Measurements from ENCODE around the gene NUPR2.
A peak's percentile ranks its signal among the peaks of the same experiment; 100 is the strongest.
"Not testable (repeated sequence)": the region's sequence is repeated elsewhere in the genome, so short reads cannot be mapped to it uniquely, and the experiment has no call there.

The NUPR2 gene

GRCh38 chr7:56115852-56116538, at the start of gene NUPR2:
NUPR2 (minus strand) TSS chr7:56116417; CDS start chr7:56116314, 103 bp downstream.
- DNase-seq: no peak

GRCh38 chr7:56157238-56157790, 41.1 kb upstream of the NUPR2 start:
- DNase-seq: no peak

- not testable (repeated sequence) for DNase-seq
Measured at GRCh38 chr7:56131062-56131461, 14.8 kb upstream of the NUPR2 start.

DNA sequence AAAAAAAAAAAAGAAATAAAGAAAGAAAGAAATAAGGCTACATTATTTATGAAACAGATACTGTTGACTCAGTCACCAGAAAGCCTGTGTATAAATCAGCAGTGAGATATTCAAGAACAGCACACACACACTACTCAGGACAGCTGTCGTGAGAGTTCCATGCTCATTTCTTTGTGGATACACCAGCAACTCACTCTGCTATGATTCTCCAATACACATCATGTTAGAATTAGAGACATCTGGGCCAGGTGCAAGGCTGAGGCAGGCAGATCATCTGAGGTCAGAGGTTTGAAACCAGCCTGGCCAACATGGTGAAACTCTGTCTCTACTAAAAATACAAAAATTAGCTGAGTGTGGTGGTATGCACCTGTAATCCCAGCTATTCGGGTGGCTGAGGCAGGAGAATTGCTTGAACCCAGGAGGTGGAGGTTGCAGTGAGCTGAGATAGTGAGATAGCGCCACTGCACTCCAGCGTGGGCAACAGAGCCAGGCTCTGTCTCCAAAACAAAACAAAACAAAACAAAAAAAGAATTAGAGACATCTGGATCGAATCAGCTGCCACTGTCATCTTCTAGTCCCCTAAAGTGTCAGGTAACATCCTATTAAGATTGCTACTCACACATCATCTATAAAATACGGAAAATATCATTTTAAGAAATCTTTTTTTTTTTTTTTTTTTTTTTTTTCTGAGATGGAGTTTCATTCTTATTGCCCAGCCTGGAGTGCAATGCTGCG, 11.2 kb upstream of the NUPR2 start:
- no peak for DNase-seq

GRCh38 chr7:56125831-56126230, 9.6 kb upstream of the NUPR2 start:
- no peak for DNase-seq

DNA sequence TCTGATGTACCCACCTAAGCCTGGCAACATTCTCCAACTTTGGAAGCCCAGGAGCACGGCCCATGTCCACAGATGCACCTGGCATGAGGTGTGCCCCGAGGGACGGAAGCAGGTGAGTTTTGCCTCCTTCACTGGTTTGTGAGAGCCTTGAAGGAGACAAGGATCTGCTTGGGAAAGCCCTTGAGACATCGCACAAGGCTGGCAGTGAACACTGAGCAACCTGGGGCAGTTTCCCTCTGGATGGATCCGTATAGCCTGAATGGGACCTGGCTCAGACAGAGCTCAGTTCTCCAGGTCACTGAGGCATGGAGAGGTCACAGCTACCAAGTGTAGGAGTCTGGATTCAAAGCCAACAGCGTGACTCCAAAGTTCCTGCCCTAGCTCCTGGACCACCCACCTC, 8.8 kb upstream of the NUPR2 start:
- no peak for DNase-seq

GRCh38 chr7:56121440-56121839, 5.2 kb upstream of the NUPR2 start:
- no peak for DNase-seq

DNA sequence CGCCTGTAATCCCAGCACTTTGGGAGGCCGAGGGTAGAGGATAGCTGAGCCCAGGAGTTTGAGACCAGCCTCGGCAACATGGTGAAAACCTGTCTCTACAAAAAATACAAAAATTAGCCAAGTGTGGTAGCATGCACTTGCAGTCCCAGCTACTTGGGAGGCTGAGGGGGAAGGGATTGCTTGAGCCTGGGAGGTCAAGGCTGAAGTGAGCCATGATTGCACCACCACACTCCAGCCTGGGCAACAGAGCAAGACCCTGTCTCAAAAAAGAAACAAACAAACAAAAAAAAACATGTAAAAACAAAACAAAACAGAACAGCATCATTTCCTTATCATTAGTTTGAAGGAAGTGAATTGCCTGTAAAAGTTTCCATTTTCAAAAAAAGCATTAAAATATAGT, 4.0 kb downstream of the NUPR2 start:
- DNase-seq: not testable (repeated sequence)

DNA sequence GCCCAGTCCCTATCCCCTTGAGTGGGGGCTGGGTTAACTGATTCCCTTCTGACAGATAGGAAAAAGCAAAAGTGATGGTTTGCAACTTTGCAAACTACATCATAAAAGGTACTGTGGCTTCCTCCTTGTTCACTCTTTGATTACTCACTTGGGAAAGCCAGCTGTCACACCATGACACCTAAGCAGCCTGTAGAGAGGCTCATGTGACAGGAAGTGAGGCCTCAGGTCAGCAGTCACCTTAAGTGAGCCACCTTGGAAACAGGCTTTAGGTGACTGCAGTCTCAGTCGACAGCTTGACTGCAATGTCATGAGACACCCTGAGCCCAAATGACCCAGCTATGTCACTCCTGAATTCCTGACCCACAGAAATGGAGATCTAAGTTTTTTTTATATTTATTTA, 5.6 kb downstream of the NUPR2 start:
- DNase-seq: no peak

DNA sequence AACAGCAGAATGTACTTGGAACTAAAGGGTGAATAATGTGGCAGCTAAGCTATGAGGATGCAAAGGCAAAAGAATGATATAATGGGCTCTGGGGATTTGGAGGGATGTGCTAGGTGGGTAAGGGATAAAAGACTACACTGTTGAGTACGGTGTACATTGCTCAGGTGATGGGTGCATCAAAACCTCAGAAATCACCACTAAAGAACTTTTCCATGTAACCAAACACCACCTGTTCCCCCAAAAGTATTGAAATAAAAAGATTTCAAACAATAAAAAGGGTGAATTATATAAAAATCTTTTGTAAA, 8.3 kb downstream of the NUPR2 start:
- no peak for DNase-seq

DNA sequence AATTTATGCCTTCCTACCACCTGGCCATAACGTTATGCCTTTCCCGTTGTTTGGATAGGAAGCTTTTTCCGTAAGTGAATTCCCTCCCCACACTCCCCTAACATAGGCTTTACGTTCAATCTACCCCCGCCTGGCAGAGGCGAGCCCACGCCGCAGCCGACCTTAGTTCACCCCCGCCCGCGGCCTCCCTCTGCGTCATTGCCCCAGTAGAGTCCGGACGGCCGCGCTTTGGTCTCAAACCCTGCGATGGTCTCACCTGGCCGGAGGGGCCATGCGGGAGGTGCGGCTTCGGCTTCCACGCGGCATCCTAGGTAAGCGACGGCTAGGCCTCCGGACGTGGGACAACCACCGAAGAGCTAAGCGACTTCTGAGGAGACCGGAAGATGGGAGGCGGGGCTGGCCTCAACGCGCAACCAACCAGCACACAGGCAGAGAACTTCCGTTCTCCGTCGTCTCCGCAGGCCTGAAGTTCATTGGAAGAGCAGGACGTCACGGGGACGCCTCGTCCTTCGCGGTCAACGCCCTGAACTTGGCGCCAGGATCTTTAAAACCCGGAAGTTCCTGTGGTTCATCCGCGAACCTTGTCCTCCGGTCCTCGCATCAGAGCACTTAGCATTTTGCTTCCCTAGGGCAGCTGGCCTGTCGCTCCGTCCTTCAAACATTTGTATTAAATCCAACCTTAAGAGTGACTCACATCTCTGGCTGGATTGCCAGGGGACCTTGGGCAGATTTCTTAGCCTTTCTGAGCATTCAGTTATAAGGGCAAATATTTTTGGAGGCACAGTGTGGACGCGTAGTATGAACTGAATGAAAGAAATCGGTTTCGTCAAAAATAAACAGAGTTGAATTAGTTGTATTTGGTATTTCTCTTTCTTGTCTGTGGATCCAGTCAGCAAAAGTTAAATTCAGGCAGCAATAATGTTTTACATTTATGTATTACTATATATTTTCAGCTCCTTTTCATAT, 9.8 kb downstream of the NUPR2 start, which contains the start of gene CHCHD2:
CHCHD2 (minus strand) TSS at position 369 of the 966 bp plus-strand sequence; CDS start at position 306, 63 bp downstream.
- peak; percentile 98 for DNase-seq

- DNase-seq: no peak
Measured at GRCh38 chr7:56105508-56105907, 10.7 kb downstream of the NUPR2 start.

DNA sequence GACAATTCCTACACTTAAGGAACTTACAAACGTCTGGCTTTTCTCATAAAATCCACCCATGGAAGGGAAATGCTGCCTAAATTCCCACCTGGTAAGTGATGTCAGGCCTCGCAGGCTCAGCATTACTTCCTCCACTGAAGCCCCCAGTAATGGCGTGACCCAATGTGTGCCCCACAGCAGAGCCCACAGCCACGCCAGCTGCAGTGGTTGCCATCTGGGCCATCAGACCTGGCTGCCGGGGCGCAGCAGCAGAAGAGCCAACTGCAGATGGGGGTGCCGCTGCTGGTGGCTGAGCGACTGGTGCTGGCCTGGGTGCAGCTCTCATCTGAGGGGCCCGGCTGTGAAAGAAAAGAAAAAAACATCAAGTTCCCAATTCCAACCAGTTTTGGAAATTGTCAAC, 12.1 kb downstream of the NUPR2 start:
- DNase-seq: not testable (repeated sequence)

DNA sequence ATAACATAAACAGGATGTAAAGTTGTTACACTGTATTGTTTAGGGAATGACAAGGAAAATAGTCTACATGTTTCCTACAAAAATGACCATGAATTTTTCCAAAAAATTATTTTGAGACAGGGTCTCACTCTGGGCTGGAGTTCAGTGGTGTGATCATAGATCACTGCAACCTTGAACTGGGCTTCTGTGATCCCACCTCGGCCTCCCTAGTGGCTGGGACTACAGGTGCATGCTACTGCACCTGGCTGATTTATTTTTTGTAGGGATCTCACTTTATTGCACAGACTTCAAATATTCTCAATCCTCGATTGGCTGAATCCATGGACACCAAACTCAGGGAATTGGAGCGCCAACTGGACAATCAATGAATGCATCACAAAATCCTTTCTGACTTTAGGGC, 16.6 kb downstream of the NUPR2 start:
- no peak for DNase-seq

- DNase-seq: not testable (repeated sequence)
Measured at GRCh38 chr7:56098187-56099008, 17.8 kb downstream of the NUPR2 start.

DNA sequence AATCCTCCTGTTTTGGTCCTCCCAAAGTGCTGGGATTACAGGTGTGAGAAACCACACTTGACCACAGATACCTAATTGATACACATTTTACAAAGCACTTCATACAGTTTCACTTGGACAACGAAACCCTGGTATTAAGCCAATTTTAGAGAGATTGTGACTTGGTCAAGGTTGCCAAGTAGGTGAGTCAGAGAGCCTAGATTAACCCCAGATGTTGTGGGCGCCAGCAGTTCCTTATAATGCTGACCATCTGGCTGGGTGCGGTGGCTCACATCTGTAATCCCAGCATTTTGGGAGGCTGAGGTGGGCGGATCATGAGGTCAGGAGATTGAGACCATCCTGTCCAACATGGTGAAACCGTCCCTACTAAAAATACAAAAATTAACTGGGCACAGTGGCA, 18.5 kb downstream of the NUPR2 start:
- no peak for DNase-seq

GRCh38 chr7:56092789-56093531, 23.3 kb downstream of the NUPR2 start, which contains the start of gene PHKG1:
PHKG1 (minus strand) TSS chr7:56092952; CDS start chr7:56088941, 4,011 bp downstream.
- DNase-seq: no peak

DNA sequence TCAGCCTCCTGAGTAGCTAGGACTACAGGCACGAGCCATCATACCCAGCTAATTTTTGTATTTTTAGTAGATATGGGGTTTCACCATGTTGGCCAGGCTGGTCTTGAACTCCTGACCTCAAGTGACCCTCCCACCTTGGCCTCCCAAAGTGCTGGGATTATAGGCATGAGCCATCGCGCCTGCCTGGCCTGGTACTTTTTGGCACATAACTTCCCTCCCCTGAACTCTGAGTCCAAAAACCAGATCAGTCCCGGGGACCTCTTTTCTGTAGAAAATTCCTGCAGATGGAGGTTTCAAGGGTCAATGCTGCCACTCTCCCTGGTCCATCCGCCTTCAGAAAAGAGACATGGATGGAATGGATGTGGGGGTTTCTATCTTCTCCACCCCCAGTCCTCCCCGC, 23.8 kb downstream of the NUPR2 start:
- not testable (repeated sequence) for DNase-seq

DNA sequence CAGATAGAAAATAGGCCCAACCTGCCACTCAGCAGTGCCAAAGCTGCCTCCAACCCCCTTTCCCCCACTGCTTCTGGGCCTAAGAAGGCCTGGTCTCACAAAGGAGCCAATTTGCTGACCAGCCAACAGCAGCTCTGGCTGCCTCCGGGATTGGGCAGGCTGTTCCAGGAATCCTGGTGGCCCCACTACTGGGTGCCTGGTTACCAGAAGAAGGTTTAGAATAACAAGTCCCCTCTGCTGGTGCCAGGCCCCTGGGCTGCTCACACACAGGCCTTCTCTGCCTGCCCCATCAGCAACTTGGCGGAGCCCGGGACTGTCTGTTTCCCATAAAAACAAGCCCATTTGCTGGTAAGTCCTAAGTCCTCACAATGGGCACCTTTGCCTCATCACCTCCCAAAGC, 24.6 kb downstream of the NUPR2 start:
- DNase-seq: no peak

DNA sequence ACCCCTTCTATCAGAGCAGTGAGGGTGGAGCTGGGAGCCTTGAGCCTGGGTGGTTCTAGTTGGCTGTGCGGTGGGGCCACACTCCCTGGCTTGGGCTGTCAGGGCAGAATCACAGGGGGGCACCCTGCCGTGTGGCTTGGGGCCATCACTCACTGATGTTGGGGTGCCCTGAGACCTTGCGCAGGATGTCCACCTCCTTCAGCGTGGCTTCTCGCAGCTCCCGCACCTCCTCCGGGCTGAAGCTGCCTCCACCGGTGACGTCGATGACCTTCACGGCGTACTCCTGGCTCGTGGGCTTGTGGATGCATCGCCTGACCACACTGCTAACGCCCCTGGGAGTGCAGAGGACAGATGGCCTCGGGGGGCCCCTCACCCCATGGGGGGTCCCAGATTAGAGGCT, 28.8 kb downstream of the NUPR2 start:
- no peak for DNase-seq

GRCh38 chr7:56086761-56087160, 29.5 kb downstream of the NUPR2 start:
- DNase-seq: no peak

Measured in NCI-H526 treated with DMSO at 0.1 percent for 48 hours (cell line).